CD8-positive, alpha-beta memory T cell (primary cell): ENCODE measurements around the gene C1orf52. TPM values are rescaled to one million over a fixed set of nuclear protein-coding genes. Genes with fewer than 3 reads are reported as not detected.
A peak's percentile ranks its signal among the peaks of the same experiment; 100 is the strongest.

ENCODE experiments used
- CTCF ChIA-PET: fragments of 350-600 bp; sonication (Branson Sonifier 250); formaldehyde crosslinking; loops from one replicate; lab custom pipeline; 2021; ENCODE audit warnings: antibody characterized with exemption; lab: Charles Lee
- POLR2A ChIA-PET: fragments of 350-600 bp; sonication (Branson Sonifier 250); formaldehyde crosslinking; loops from one replicate; lab custom pipeline; 2021; ENCODE audit warnings: antibody characterized with exemption; lab: Charles Lee
- DNase-seq, 5 donors: peaks; one replicate each; pipeline versions ENCODE4 v3.0.0 to v3.0.0-alpha.2; 2020 to 2022; ENCODE audit warnings: mixed read lengths in 1 of 5
- H3K27ac ChIP-seq: one replicate; pipeline ENCODE4 v1.7.0; 2013; ENCODE audit warnings: low read depth, mild to moderate bottlenecking, low read length, moderate library complexity
- H3K27me3 ChIP-seq: 2 replicates; pipeline ENCODE4 v1.7.0; 2013; ENCODE audit warnings: low read length, mild to moderate bottlenecking; ENCODE audit not compliant: insufficient read depth, poor library complexity, severe bottlenecking
- H3K36me3 ChIP-seq: 2 replicates; pipeline ENCODE4 v1.7.0; 2013; ENCODE audit warnings: mild to moderate bottlenecking, low read length, moderate library complexity; ENCODE audit not compliant: insufficient read depth
- H3K4me1 ChIP-seq: 2 replicates; pipeline ENCODE4 v1.7.0; 2013; ENCODE audit warnings: mild to moderate bottlenecking, low read length, moderate library complexity; ENCODE audit not compliant: insufficient read depth
- H3K4me3 ChIP-seq: 2 replicates; pipeline ENCODE4 v1.7.0; 2013; ENCODE audit warnings: mild to moderate bottlenecking, low read length
- H3K9me3 ChIP-seq: 2 replicates; pipeline ENCODE4 v1.7.0; 2013; ENCODE audit warnings: mild to moderate bottlenecking, low read length
- H3K27ac Mint-ChIP-seq, 8 donors: one replicate each; pipeline ENCODE4 v1.8.0; 2020 to 2021; ENCODE audit warnings: mixed read lengths in 8 of 8, mild to moderate bottlenecking in 6 of 8, inconsistent platforms in 3 of 8, moderate library complexity in 3 of 8
- H3K27me3 Mint-ChIP-seq, 2 donors: one replicate each; pipeline ENCODE4 v1.8.0; 2020 to 2021; ENCODE audit warnings: mixed read lengths in 2 of 2, mild to moderate bottlenecking in 1 of 2, moderate library complexity in 1 of 2
- H3K36me3 Mint-ChIP-seq, 3 donors: one replicate each; pipeline ENCODE4 v1.8.0; 2020 to 2021; ENCODE audit warnings: mixed read lengths in 3 of 3, inconsistent platforms in 1 of 3, mild to moderate bottlenecking in 1 of 3
- H3K4me1 Mint-ChIP-seq, 3 donors: one replicate each; pipeline ENCODE4 v1.8.0; 2020 to 2021; ENCODE audit warnings: mixed read lengths in 3 of 3, inconsistent platforms in 1 of 3, mild to moderate bottlenecking in 1 of 3
- H3K4me3 Mint-ChIP-seq, 7 donors: one replicate each; pipeline ENCODE4 v1.8.0; 2020 to 2021; ENCODE audit warnings: mixed read lengths in 7 of 7, mild to moderate bottlenecking in 6 of 7, moderate library complexity in 4 of 7, inconsistent platforms in 2 of 7
- H3K9me3 Mint-ChIP-seq, 5 donors: one replicate each; pipeline ENCODE4 v1.8.0; 2020 to 2022; ENCODE audit warnings: mixed read lengths in 5 of 5, mild to moderate bottlenecking in 3 of 5, moderate library complexity in 2 of 5, inconsistent platforms in 1 of 5
- polyA plus RNA-seq: library from polyadenylated mRNA; unstranded; fragments of 300-500 nt; fragmentation: Illumina TruSeq; gene quantifications from one replicate; pipeline ENCODE4 v1.2.3, GENCODE V29; 2021
- total RNA-seq, 2 experiments: library from RNA; stranded (reverse); gene quantifications; one replicate each; pipeline ENCODE4 v1.2.3, GENCODE V29; 2021

C1orf52 gene
- total and polyA plus RNA-seq, 3 experiments from 2014 or later = 22.1 to 29.3 (median 27.7) TPM

GRCh38 chr1:85230305-85230977, 29.0 kb downstream of the C1orf52 start:
- no peak overlapping the region for H3K4me3 ChIP-seq
- peak in 1 of 5 donors; percentile 21 for DNase-seq
- no peaks in the 10 kb centered on the region for H3K4me1 ChIP-seq
- no peaks in the 10 kb centered on the region for H3K9me3 Mint-ChIP-seq
- H3K4me3 Mint-ChIP-seq = no peak overlapping the region
- H3K27ac Mint-ChIP-seq = no peak overlapping the region
- no peaks in the 10 kb centered on the region for H3K27me3 ChIP-seq
- ChIA-PET POLR2A (no interaction called here), CTCF (interaction anchor here (1.0 to 2.9 kb wide), 4 partner anchors 10 to 286 kb away, joined by 3 to 7 read pairs (median 4); no protein-coding TSS in a partner anchor)
- H3K36me3 Mint-ChIP-seq = no peaks in the 10 kb centered on the region
- H3K36me3 ChIP-seq = no peaks in the 10 kb centered on the region
- peaks cover 4 to 8% of the 10 kb centered on the region in 2 donors for H3K27me3 Mint-ChIP-seq
- no peak overlapping the region for H3K27ac ChIP-seq
- no peaks in the 10 kb centered on the region for H3K4me1 Mint-ChIP-seq
- no peaks in the 10 kb centered on the region for H3K9me3 ChIP-seq

- Histone ChIP-seq H3K27me3 (no peaks in the 10 kb centered on the region), H3K4me3 (no peak overlapping the region), H3K27ac (no peak overlapping the region), H3K4me1 (no peaks in the 10 kb centered on the region), H3K36me3 (no peaks in the 10 kb centered on the region), H3K9me3 (no peaks in the 10 kb centered on the region)
- DNase-seq = no peak
- POLR2A ChIA-PET = no interaction called here
- Mint-ChIP-seq H3K4me1 (no peaks in the 10 kb centered on the region), H3K36me3 (no peaks in the 10 kb centered on the region), H3K4me3 (no peak overlapping the region), H3K9me3 (no peaks in the 10 kb centered on the region), H3K27ac (no peak overlapping the region), H3K27me3 (peaks cover 4 to 6% of the 10 kb centered on the region in 2 donors)
- CTCF ChIA-PET = interaction anchor here (0.8 to 2.9 kb wide), 5 partner anchors 10 to 285 kb away, joined by 3 to 7 read pairs (median 3); partner anchors contain the start of gene C1orf52
Observed at GRCh38 chr1:85229574-85230097, 29.8 kb downstream of the C1orf52 start.

GRCh38 chr1:85228972-85229371, 30.5 kb downstream of the C1orf52 start:
- H3K36me3 Mint-ChIP-seq = no peaks in the 10 kb centered on the region
- Histone ChIP-seq H3K4me1 (no peaks in the 10 kb centered on the region), H3K27me3 (no peaks in the 10 kb centered on the region), H3K4me3 (no peak overlapping the region), H3K9me3 (no peaks in the 10 kb centered on the region), H3K36me3 (no peaks in the 10 kb centered on the region), H3K27ac (no peak overlapping the region)
- no peak overlapping the region for H3K4me3 Mint-ChIP-seq
- H3K27ac Mint-ChIP-seq = no peak overlapping the region
- ChIA-PET CTCF (interaction anchor here (0.8 to 2.9 kb wide), 2 partner anchors 11 to 31 kb away, joined by 3 to 7 read pairs; partner anchors contain the start of gene C1orf52), POLR2A (no interaction called here)
- no peaks in the 10 kb centered on the region for H3K4me1 Mint-ChIP-seq
- peaks cover 3 to 4% of the 10 kb centered on the region in 2 donors for H3K27me3 Mint-ChIP-seq
- DNase-seq = no peak
- H3K9me3 Mint-ChIP-seq = no peaks in the 10 kb centered on the region

- ChIA-PET POLR2A (no interaction called here), CTCF (no interaction called here)
- peaks cover 4 to 7% of the 10 kb centered on the region in 2 donors for H3K27me3 Mint-ChIP-seq
- H3K4me1 Mint-ChIP-seq = no peaks in the 10 kb centered on the region
- H3K9me3 Mint-ChIP-seq = no peaks in the 10 kb centered on the region
- Histone ChIP-seq H3K4me3 (no peak overlapping the region), H3K9me3 (no peaks in the 10 kb centered on the region), H3K36me3 (no peaks in the 10 kb centered on the region), H3K27ac (peak overlapping the region; percentile 45), H3K4me1 (no peaks in the 10 kb centered on the region), H3K27me3 (no peaks in the 10 kb centered on the region)
- no peaks in the 10 kb centered on the region for H3K36me3 Mint-ChIP-seq
- no peak overlapping the region for H3K4me3 Mint-ChIP-seq
- H3K27ac Mint-ChIP-seq = no peak overlapping the region
- no peak for DNase-seq
Observed at GRCh38 chr1:85225624-85226380, 33.7 kb downstream of the C1orf52 start.

- no peaks in the 10 kb centered on the region for H3K36me3 Mint-ChIP-seq
- H3K4me3 Mint-ChIP-seq = no peak overlapping the region
- Histone ChIP-seq H3K27ac (peak overlapping the region; percentile 49), H3K4me1 (no peaks in the 10 kb centered on the region), H3K4me3 (no peak overlapping the region), H3K36me3 (no peaks in the 10 kb centered on the region), H3K27me3 (no peaks in the 10 kb centered on the region), H3K9me3 (no peaks in the 10 kb centered on the region)
- H3K27ac Mint-ChIP-seq = no peak overlapping the region
- peaks cover 4 to 12% of the 10 kb centered on the region in 2 donors for H3K27me3 Mint-ChIP-seq
- no peak for DNase-seq
- ChIA-PET CTCF (no interaction called here), POLR2A (no interaction called here)
- H3K9me3 Mint-ChIP-seq = no peaks in the 10 kb centered on the region
- no peaks in the 10 kb centered on the region for H3K4me1 Mint-ChIP-seq
Observed at GRCh38 chr1:85224734-85225623, 34.5 kb downstream of the C1orf52 start.

GRCh38 chr1:85224295-85224694, 35.2 kb downstream of the C1orf52 start:
- Histone ChIP-seq H3K27ac (peak overlapping the region; percentile 49), H3K4me1 (no peaks in the 10 kb centered on the region), H3K4me3 (no peak overlapping the region), H3K36me3 (no peaks in the 10 kb centered on the region), H3K27me3 (no peaks in the 10 kb centered on the region), H3K9me3 (no peaks in the 10 kb centered on the region)
- no peaks in the 10 kb centered on the region for H3K36me3 Mint-ChIP-seq
- peaks cover 10 to 13% of the 10 kb centered on the region in 2 donors for H3K27me3 Mint-ChIP-seq
- H3K4me1 Mint-ChIP-seq = no peaks in the 10 kb centered on the region
- peak overlapping the region in 1 of 8 donors; percentile 35 for H3K27ac Mint-ChIP-seq
- no peaks in the 10 kb centered on the region for H3K9me3 Mint-ChIP-seq
- no peak for DNase-seq
- POLR2A ChIA-PET = no interaction called here
- CTCF ChIA-PET = no interaction called here
- H3K4me3 Mint-ChIP-seq = no peak overlapping the region

- no peaks in the 10 kb centered on the region for H3K9me3 ChIP-seq
- DNase-seq = no peak
- H3K4me1 ChIP-seq = no peaks in the 10 kb centered on the region
- Mint-ChIP-seq H3K9me3 (no peaks in the 10 kb centered on the region), H3K4me3 (no peak overlapping the region), H3K4me1 (no peaks in the 10 kb centered on the region), H3K36me3 (no peaks in the 10 kb centered on the region), H3K27ac (no peak overlapping the region), H3K27me3 (peaks cover 14 to 16% of the 10 kb centered on the region in 2 donors)
- no peaks in the 10 kb centered on the region for H3K36me3 ChIP-seq
- POLR2A ChIA-PET = no interaction called here
- CTCF ChIA-PET = interaction anchor here (1.1 kb wide), 1 partner anchor 13 kb away, joined by 3 read pairs; no protein-coding TSS in a partner anchor
- H3K27me3 ChIP-seq = no peaks in the 10 kb centered on the region
- no peak overlapping the region for H3K27ac ChIP-seq
- no peak overlapping the region for H3K4me3 ChIP-seq
Observed at GRCh38 chr1:85223334-85223733, 36.1 kb downstream of the C1orf52 start.
